Stromal cell of bone marrow (primary cell): ENCODE results near the gene CTNNA3.

Experiments used
- DNase-seq: peaks from one replicate; pipeline ENCODE4 v3.0.0-alpha.2; 2012; ENCODE audit warnings: low read depth

CTNNA3 gene

DNA sequence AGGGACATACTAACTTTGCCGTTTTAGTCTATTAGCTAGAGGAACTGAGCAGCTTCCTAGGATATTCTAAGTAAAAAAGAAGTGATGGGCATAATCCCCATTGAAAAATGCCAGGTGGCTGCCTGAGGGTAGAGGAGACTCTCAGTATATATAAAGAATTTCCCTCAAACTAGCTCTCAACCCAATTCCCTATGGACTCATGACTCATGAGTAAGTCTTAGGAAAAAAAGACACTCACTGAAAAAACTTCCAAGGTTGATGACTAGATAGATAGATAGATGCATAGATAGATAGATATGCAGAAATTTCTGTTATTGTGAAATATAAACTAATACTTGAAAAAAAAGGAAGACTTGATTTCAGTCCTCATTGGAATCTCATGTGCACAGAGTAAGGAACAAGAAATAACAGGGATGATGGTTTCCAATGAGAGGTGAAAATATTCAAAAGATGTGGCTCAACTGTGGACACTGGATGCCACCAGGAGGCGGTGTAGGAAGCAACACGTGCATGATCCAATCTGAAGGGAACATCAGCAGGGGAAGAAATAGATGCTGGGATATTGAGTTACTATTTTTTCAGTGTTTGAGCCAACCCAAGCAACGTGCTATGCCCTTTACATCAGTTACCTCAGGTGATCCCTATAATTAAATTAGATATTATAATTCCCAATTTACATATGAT lies 1481.1 kb downstream of the CTNNA3 start:
- peak; percentile 6 for DNase-seq

GRCh38 chr10:66209025-66209424 lies 1487.0 kb downstream of the CTNNA3 start:
- no peak for DNase-seq

DNA sequence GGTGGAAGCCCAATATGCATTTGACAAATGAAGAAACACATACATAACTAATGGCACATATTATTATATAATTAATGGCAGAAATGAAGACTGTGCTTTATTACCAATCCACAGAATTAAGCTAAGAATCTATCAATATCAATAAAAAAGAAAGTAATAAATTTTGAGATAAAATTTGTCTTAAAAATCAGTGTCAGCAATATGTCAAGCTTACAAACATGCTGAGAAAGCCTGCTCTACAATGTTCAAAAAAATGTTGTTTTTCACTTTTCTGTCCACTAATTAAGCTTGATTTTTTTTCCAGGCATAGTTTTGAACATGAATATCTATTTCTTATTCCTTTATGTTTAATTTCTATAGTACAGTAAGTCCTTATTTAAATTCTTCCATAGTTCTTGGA lies 1491.2 kb downstream of the CTNNA3 start:
- no peak for DNase-seq

GRCh38 chr10:66202101-66202500 lies 1493.9 kb downstream of the CTNNA3 start:
- DNase-seq: no peak

- DNase-seq: no peak
Observed at GRCh38 chr10:66192162-66192831, 1503.7 kb downstream of the CTNNA3 start.

- DNase-seq: no peak
Observed at GRCh38 chr10:66190413-66190812, 1505.6 kb downstream of the CTNNA3 start.

DNA sequence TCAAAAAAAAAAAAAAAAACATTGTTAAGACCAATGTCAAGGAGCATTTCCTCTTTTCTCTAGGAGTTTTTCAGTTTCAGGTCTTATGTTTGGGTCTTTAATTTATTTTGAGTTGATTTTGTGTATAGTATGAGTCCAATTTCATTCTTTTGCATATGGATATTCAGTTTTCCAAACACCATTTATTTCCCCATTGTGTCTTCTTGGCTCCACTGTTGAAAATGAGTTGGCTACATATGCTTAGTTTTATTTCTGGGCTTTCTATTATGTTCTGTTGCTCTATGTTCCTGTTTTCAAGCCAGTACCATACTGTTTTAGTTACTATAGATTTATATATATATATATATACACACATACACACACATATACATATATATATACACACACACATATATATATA lies 1506.7 kb downstream of the CTNNA3 start:
- DNase-seq: no peak

DNA sequence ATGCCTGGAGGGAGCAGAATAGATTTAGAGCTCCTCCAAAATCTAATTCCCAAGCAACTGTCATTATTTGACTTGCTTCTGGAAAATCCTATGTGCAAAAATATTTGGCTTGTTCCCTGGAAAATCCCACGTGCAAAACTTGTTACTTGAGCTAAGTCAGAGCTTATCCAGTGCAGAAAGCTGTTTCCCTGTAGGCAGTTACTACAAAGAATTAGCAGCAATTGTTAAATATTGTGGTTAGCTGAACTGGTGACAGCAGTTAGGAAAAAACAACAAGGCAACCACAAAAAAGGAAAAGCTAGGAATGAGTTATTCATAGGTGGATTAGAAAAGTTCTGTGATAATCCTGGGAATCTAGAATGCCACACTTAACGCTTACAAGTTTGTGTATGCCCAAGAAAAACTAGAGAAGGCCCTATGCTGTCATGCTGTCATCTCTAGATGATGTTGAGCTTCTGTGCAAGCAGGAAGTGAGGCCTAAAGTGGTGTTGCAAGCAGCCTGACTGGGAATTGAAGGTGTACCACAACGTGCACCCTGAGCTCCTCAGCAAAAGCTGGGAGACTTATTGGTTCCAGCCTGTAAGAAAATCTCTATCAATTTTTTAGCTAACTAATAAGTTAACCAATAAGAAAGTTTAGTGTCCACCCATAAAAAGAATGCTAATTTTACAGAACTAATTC lies 1508.8 kb downstream of the CTNNA3 start:
- DNase-seq: no peak

- DNase-seq: no peak
Observed at GRCh38 chr10:66183028-66183427, 1513.0 kb downstream of the CTNNA3 start.

GRCh38 chr10:66180581-66181318 lies 1515.2 kb downstream of the CTNNA3 start:
- peak; percentile 25 for DNase-seq

DNA sequence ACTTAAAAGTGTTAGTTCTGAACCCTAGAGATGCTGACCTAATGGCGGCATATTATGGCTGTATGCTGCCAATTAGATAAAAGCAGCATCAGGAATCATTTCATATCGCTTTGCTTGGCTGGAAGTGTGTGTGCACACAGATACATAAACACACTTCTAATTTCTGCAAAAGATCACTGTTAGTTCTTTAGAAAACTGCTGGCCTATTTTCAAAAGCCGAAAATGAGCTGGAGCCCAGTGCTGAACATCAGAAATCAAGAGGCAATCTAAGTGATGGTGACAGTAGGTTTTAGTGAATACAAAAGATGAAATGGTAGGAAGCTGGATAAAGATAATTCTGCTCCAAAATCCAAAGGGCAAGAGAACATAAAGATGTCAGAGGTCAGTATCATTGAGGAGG lies 1516.0 kb downstream of the CTNNA3 start:
- DNase-seq: no peak

- DNase-seq: no peak
Observed at GRCh38 chr10:66176772-66177171, 1519.2 kb downstream of the CTNNA3 start.

DNA sequence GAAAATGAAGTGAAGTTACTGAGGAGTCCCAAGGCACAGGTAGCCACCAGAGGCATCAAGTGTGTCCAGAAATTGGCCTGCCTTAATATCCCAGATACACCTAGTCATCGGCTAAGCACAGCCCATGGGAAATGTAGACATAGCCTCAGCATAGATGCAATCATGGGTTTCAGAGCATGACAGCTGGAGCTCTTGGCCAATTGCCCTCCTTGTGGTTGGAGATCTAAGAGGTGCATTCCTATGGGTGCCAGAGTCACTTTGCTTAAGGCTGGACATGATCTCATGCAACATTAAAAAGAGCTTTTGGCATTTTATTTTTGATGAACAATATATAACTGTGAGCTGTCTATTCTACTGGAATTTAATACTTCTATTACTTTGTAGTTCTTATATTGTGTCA lies 1528.2 kb downstream of the CTNNA3 start:
- DNase-seq: no peak

- DNase-seq: no peak
Observed at GRCh38 chr10:66162560-66163143, 1533.3 kb downstream of the CTNNA3 start.

DNA sequence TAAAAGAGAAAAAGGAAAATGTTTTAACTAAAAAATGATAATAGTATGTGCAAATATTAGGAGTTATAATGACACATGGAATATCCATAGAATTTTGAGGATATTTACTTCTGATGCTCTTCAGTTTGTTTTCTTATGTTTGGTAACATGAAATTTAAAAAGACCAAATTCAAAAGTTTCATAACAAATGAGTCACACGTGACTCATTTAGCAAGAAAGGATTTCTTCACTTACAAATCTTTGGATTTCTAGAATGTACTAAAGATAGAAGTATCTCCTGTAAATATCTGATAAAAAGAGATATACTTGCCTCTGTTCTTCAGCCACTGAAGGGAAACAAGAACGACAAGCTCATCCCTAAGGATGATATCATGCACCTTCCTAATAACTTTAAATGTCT lies 1544.6 kb downstream of the CTNNA3 start:
- DNase-seq: no peak

GRCh38 chr10:66148312-66148711 lies 1547.7 kb downstream of the CTNNA3 start:
- DNase-seq: no peak

DNA sequence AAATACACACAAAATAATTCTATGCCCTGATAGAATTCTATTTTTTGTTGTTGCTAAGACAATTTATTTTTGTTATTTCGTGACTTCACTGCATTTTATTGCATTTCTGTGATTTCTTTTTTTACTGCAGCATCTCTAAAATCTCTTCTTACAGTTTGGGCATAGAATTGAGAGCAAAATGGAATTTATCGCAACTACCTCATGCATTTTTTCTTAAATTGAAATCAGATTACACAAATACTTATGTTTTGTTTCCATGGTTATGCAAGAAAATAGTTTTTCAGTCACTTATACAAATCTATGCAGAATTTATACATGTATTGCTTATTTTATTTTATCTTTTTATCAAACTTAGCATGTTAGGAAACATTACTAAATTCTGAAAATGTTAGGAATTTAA lies 1552.0 kb downstream of the CTNNA3 start:
- DNase-seq: no peak

DNA sequence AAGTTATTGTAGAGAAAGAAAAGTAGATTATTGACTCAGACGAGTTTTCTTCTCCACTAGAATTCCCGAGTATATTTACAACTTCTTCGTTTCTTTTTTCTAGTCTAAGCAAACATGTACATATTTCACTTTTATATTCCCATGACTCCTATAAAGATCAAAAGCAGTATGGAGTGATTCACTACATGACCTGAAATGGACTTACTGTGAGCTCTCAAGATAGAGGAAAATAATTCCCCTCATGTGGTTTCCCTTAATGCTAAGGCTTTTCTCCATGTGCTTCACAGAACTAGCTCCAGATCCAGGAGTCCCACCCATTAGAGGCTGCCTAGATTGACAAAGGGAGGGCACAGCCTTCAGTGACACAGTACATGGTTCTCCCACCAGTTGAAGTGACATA lies 1593.2 kb downstream of the CTNNA3 start:
- DNase-seq: no peak

- no peak for DNase-seq
Observed at GRCh38 chr10:66098595-66099480, 1597.2 kb downstream of the CTNNA3 start.

DNA sequence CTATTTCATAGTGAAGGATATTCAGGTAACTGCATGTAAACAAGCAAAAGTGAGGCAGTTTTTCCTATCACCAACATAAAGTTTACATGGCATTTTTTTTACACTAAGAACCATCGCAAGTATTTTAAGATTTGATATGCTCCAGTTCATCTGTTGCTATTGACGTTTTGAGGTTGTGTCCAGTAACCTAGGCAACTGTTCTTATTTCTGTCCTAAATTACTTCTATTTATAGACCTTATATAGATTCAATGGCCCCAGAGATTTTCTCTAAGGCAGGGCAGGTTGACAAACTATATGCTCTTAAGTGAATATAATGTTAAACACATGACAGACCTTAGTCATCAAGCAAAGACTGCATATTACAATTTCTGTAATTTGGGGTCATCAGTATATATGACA lies 1600.4 kb downstream of the CTNNA3 start:
- no peak for DNase-seq

DNA sequence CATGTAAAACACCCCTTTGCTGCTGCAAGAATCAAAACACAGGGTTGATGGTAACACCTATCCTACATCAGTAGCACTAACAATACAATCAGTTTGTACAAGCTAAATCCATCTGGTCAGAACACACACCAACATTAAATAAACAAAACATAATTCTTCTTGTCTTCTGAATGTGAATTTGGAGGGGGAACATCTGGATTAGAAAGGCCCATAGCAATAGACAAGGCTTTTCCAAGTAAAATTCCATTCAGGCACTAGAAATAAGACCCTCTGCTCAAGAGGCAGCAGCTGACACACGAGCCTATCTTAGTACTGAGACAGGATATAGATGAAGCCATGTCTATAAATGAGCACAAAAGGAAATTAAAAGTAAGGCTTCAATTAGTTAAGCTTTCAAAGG lies 1610.1 kb downstream of the CTNNA3 start:
- DNase-seq: no peak
